ENCODE results near the gene TMEM185B.
A peak's percentile ranks its signal among the peaks of the same experiment; 100 is the strongest.

TMEM185B gene

DNA sequence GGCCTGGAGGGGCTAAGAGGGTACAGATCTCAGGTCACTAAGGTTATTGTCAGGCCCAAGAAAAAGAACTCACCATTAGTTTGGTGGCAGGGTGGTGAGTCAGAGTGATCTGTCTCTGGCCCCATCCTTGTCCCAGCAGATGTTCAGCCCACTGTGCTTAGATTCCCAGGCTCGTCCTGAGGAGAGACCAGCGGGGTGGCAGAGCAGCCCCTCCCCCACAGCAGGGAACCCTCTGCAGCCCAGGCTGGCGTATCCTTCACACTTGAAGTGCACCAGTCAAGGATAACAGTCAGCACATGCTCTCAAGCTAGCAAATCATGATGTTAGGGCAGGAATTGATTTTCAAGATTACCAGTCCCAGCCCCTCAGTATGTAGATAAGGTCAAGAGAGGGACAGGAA, 43.1 kb downstream of the TMEM185B start:
- Histone ChIP-seq H3K4me3 (ENCODE audit: low read length) (no peak overlapping the region), H4K20me1 (ENCODE audit: control insufficient read depth, insufficient read depth, low read depth, low read length) (no peaks in the 10 kb centered on the region), H3K4me1 (ENCODE audit: control insufficient read depth, low read length) (peaks cover 71% of the 10 kb centered on the region), H3K9me3 (ENCODE audit: control insufficient read depth, insufficient read depth, low read length) (no peaks in the 10 kb centered on the region), H3K4me2 (ENCODE audit: low read length) (no peak overlapping the region), H3K79me2 (ENCODE audit: control insufficient read depth, low read length) (peaks cover 16% of the 10 kb centered on the region), H3K9me2 (replicated peaks; ENCODE audit: control insufficient read depth, low read length) (no peaks in the 10 kb centered on the region), H3K27ac (ENCODE audit: low read depth, low read length) (no peak overlapping the region), H3F3A (ENCODE audit: control insufficient read depth, insufficient read depth) (peaks cover 10% of the 10 kb centered on the region), H3K27me3 (ENCODE audit: control insufficient read depth, low read length) (no peaks in the 10 kb centered on the region), H3K36me3 (ENCODE audit: control insufficient read depth, low read length) (no peaks in the 10 kb centered on the region; the same call in 1 of the 2 replicates)
- TF ChIP-seq, protein P1, sequence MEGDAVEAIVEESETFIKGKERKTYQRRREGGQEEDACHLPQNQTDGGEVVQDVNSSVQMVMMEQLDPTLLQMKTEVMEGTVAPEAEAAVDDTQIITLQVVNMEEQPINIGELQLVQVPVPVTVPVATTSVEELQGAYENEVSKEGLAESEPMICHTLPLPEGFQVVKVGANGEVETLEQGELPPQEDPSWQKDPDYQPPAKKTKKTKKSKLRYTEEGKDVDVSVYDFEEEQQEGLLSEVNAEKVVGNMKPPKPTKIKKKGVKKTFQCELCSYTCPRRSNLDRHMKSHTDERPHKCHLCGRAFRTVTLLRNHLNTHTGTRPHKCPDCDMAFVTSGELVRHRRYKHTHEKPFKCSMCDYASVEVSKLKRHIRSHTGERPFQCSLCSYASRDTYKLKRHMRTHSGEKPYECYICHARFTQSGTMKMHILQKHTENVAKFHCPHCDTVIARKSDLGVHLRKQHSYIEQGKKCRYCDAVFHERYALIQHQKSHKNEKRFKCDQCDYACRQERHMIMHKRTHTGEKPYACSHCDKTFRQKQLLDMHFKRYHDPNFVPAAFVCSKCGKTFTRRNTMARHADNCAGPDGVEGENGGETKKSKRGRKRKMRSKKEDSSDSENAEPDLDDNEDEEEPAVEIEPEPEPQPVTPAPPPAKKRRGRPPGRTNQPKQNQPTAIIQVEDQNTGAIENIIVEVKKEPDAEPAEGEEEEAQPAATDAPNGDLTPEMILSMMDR (IDR thresholded peaks at IDR 0.05; ENCODE audit: low read depth, low read length, poor library complexity, severe bottlenecking) = no peak

DNA sequence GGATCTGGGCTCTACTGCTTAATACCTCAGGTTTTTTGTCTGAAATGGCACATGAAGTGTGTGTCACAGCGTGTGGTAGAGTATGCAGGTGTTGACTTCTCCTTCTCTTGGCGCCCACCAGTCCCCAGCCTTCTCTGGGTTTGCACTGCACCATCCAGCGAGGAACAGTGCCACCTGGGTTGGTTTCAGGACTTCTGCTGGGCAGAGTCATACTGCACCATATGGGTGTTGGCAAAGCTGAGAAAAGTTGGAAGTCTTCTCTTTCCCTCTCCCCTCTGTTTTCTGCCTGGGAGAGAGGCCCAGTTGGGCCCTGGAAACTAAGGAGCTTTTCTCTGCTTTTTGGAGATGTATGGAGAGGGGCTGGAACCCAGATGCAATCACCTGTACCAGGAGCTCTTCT, 43.8 kb downstream of the TMEM185B start:
- Histone ChIP-seq H3K9me2 (replicated peaks; ENCODE audit: control insufficient read depth, low read length) (no peaks in the 10 kb centered on the region), H3K27ac (ENCODE audit: low read depth, low read length) (no peak overlapping the region), H3K27me3 (ENCODE audit: control insufficient read depth, low read length) (peaks cover 4% of the 10 kb centered on the region; the same call in 1 of the 2 replicates), H3F3A (ENCODE audit: control insufficient read depth, insufficient read depth) (peaks cover 10% of the 10 kb centered on the region), H3K4me3 (ENCODE audit: low read length) (no peak overlapping the region), H3K4me2 (ENCODE audit: low read length) (peak overlapping the region; percentile 90; the same call in 1 of the 2 replicates), H4K20me1 (ENCODE audit: control insufficient read depth, insufficient read depth, low read depth, low read length) (no peaks in the 10 kb centered on the region), H3K9me3 (ENCODE audit: control insufficient read depth, insufficient read depth, low read length) (no peaks in the 10 kb centered on the region), H3K4me1 (ENCODE audit: control insufficient read depth, low read length) (peaks cover 71% of the 10 kb centered on the region), H3K36me3 (ENCODE audit: control insufficient read depth, low read length) (no peaks in the 10 kb centered on the region; the same call in 1 of the 2 replicates), H3K79me2 (ENCODE audit: control insufficient read depth, low read length) (peaks cover 16% of the 10 kb centered on the region)
- no peak for TF ChIP-seq EZH2phosphoT487 (IDR thresholded peaks at IDR 0.05; ENCODE audit: borderline replicate concordance, low read length)
- TF ChIP-seq, protein P1 (IDR thresholded peaks at IDR 0.05; ENCODE audit: low read depth, low read length, poor library complexity, severe bottlenecking) = no peak

DNA sequence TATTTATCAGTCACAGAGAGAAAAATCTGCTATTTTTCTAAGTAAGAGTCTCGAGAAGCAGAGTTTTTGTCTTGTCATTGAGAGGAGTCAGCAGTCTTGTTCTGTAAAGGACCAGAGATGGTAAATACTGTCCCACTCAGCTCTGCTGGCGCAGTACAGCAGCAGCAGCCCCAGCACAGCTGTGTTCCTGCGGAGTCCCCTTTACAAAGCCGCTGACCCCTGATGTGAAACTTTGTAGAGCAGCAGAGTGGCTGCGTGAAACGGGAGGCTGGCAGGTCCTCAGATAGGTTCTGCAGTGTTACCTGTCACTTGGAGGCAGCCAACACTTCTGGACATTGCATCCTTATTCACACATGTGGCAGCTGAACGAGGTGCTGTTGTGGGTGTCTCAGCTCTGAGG, 45.2 kb downstream of the TMEM185B start:
- H3K4me2 ChIP-seq (ENCODE audit: low read length) = peak overlapping the region; percentile 90
- H3K27ac ChIP-seq (ENCODE audit: low read depth, low read length) = peak overlapping the region; percentile 80
- TF ChIP-seq, protein P1 (IDR thresholded peaks at IDR 0.05; ENCODE audit: low read depth, low read length, poor library complexity, severe bottlenecking) = no peak
- no peak for TF ChIP-seq EZH2phosphoT487 (IDR thresholded peaks at IDR 0.05; ENCODE audit: borderline replicate concordance, low read length)
- H3F3A ChIP-seq (ENCODE audit: control insufficient read depth, insufficient read depth) = peaks cover 10% of the 10 kb centered on the region
- peaks cover 71% of the 10 kb centered on the region for H3K4me1 ChIP-seq (ENCODE audit: control insufficient read depth, low read length)
- H3K36me3 ChIP-seq (ENCODE audit: control insufficient read depth, low read length) = no peaks in the 10 kb centered on the region; the same call in 1 of the 2 replicates
- no peaks in the 10 kb centered on the region for H3K9me3 ChIP-seq (ENCODE audit: control insufficient read depth, insufficient read depth, low read length)
- peaks cover 16% of the 10 kb centered on the region for H3K79me2 ChIP-seq (ENCODE audit: control insufficient read depth, low read length)
- H3K27me3 ChIP-seq (ENCODE audit: control insufficient read depth, low read length) = peaks cover 4% of the 10 kb centered on the region; the same call in 1 of the 2 replicates
- H3K4me3 ChIP-seq (ENCODE audit: low read length) = peak overlapping the region; percentile 87
- H3K9me2 ChIP-seq (replicated peaks; ENCODE audit: control insufficient read depth, low read length) = no peaks in the 10 kb centered on the region
- no peaks in the 10 kb centered on the region for H4K20me1 ChIP-seq (ENCODE audit: control insufficient read depth, insufficient read depth, low read depth, low read length)

Measured in DOHH2 (cell line).